Measurements from ENCODE around the gene PANX1. TPM values are rescaled to one million over a fixed set of nuclear protein-coding genes. Genes with fewer than 3 reads are reported as not detected.

PANX1 gene
- total RNA-seq, 1 experiment from 2014 or later, result 59.3 TPM

DNA sequence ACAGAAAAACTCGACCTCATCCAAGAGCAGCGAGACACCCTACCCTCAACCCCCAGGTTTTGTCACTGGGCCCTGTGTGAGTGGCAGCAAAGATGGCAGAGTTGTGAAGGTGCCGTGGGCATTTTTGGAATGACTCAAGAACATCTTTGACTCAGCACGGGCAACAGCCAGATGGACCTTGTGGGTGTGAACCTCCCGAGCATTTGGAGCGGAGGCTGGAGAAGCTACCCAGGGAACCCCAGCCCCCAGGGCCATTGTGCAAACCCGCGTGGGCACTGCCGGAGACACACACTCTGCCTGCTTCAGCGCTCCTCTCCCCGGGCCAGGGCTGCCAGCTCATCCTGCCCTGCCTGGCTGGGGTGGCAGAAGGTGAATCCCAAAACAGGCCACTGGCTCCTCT is 66.1 kb downstream of the PANX1 start:
- DNase-seq (ENCODE audit: low read depth, low spot score), result no peak
- intact Hi-C loops (cut with micrococcal nuclease; ENCODE audit: unreplicated experiment), result no loop called here

DNA sequence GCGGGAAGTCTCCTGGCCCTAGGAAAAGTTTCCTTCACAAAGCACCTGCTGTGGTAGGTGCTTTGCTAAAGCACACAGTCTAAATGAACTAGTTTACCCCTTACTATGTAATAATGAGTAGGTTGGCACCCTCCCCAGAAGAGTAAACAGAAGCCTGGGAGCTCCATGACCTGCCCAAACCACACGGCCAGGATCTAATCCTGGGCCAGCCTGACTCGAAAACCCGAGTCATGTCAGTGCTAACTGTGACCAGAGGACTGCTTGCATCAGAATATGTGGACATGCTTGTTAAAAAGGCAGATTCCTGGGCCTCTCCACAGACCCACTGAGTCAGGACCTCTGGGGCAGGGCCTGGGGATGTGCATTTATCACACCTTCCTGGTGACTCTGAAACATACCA is 67.7 kb downstream of the PANX1 start:
- Histone ChIP-seq H3K27ac (ENCODE audit: low read length) (no peak overlapping the region), H3K9me3 (ENCODE audit: control insufficient read depth, insufficient read depth, low read depth, low read length) (no peaks in the 10 kb centered on the region), H3K4me3 (ENCODE audit: low read depth in 2 of 2, low read length in 2 of 2) (no peak overlapping the region), H3K4me1 (ENCODE audit: control insufficient read depth, insufficient read depth, low read length) (no peaks in the 10 kb centered on the region), H3K36me3 (ENCODE audit: control insufficient read depth, insufficient read depth, low read length) (no peaks in the 10 kb centered on the region), H3K27me3 (ENCODE audit: control insufficient read depth, insufficient read depth, low read length) (no peaks in the 10 kb centered on the region)
- BruUV-seq (replicated peaks), result no TSS peak
- ATAC-seq, result 0 out of 2 replicates have a peak, but pooled peaks have one; percentile 28
- ChIA-PET CTCF (no interaction called here), POLR2A (no interaction called here)
- in situ Hi-C loops (cut with HindIII; ENCODE audit: low pct_unique_long_range_greater_than_20kb, low sequenced_read_pairs), result no loop called here
- TF ChIP-seq SIN3A (IDR thresholded peaks at IDR 0.05; ENCODE audit: borderline replicate concordance, insufficient read depth, low read depth, low read length) (no peak), POLR2AphosphoS5 (IDR thresholded peaks at IDR 0.05; ENCODE audit: low read depth, low read length) (no peak), TCF7L2 (IDR thresholded peaks at IDR 0.05; ENCODE audit: low read depth, low read length) (no peak)
- TF ChIP-seq, protein P1, sequence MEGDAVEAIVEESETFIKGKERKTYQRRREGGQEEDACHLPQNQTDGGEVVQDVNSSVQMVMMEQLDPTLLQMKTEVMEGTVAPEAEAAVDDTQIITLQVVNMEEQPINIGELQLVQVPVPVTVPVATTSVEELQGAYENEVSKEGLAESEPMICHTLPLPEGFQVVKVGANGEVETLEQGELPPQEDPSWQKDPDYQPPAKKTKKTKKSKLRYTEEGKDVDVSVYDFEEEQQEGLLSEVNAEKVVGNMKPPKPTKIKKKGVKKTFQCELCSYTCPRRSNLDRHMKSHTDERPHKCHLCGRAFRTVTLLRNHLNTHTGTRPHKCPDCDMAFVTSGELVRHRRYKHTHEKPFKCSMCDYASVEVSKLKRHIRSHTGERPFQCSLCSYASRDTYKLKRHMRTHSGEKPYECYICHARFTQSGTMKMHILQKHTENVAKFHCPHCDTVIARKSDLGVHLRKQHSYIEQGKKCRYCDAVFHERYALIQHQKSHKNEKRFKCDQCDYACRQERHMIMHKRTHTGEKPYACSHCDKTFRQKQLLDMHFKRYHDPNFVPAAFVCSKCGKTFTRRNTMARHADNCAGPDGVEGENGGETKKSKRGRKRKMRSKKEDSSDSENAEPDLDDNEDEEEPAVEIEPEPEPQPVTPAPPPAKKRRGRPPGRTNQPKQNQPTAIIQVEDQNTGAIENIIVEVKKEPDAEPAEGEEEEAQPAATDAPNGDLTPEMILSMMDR (IDR thresholded peaks at IDR 0.05), result no peak
- TF ChIP-seq, protein P2, sequence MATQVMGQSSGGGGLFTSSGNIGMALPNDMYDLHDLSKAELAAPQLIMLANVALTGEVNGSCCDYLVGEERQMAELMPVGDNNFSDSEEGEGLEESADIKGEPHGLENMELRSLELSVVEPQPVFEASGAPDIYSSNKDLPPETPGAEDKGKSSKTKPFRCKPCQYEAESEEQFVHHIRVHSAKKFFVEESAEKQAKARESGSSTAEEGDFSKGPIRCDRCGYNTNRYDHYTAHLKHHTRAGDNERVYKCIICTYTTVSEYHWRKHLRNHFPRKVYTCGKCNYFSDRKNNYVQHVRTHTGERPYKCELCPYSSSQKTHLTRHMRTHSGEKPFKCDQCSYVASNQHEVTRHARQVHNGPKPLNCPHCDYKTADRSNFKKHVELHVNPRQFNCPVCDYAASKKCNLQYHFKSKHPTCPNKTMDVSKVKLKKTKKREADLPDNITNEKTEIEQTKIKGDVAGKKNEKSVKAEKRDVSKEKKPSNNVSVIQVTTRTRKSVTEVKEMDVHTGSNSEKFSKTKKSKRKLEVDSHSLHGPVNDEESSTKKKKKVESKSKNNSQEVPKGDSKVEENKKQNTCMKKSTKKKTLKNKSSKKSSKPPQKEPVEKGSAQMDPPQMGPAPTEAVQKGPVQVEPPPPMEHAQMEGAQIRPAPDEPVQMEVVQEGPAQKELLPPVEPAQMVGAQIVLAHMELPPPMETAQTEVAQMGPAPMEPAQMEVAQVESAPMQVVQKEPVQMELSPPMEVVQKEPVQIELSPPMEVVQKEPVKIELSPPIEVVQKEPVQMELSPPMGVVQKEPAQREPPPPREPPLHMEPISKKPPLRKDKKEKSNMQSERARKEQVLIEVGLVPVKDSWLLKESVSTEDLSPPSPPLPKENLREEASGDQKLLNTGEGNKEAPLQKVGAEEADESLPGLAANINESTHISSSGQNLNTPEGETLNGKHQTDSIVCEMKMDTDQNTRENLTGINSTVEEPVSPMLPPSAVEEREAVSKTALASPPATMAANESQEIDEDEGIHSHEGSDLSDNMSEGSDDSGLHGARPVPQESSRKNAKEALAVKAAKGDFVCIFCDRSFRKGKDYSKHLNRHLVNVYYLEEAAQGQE (IDR thresholded peaks at IDR 0.05; ENCODE audit: insufficient read depth in 1 of 2, low read depth in 2 of 2, low read length in 1 of 2), result no peak
- DNase-seq (ENCODE audit: low read depth, low spot score), result no peak
- intact Hi-C loops (cut with micrococcal nuclease; ENCODE audit: unreplicated experiment), result no loop called here

More for the DNA sequence above, 66.1 kb downstream of the PANX1 start:
- TF ChIP-seq TCF7L2 (IDR thresholded peaks at IDR 0.05; ENCODE audit: low read depth, low read length) (no peak), POLR2AphosphoS5 (IDR thresholded peaks at IDR 0.05; ENCODE audit: low read depth, low read length) (no peak)
- no peak for ATAC-seq
- in situ Hi-C loops (cut with HindIII; ENCODE audit: low pct_unique_long_range_greater_than_20kb, low sequenced_read_pairs), result no loop called here
- ChIA-PET POLR2A (no interaction called here), CTCF (no interaction called here)
- no TSS peak for BruUV-seq (replicated peaks)
- H3K4me1 ChIP-seq (ENCODE audit: control insufficient read depth, insufficient read depth, low read length), result no peaks in the 10 kb centered on the region
- H3K4me3 ChIP-seq (ENCODE audit: low read depth in 2 of 2, low read length in 2 of 2), result no peak overlapping the region
- H3K36me3 ChIP-seq (ENCODE audit: control insufficient read depth, insufficient read depth, low read length), result no peaks in the 10 kb centered on the region
- H3K9me3 ChIP-seq (ENCODE audit: control insufficient read depth, insufficient read depth, low read depth, low read length), result no peaks in the 10 kb centered on the region
- H3K27ac ChIP-seq (ENCODE audit: low read length), result no peak overlapping the region
- no peaks in the 10 kb centered on the region for H3K27me3 ChIP-seq (ENCODE audit: control insufficient read depth, insufficient read depth, low read length)

DNA sequence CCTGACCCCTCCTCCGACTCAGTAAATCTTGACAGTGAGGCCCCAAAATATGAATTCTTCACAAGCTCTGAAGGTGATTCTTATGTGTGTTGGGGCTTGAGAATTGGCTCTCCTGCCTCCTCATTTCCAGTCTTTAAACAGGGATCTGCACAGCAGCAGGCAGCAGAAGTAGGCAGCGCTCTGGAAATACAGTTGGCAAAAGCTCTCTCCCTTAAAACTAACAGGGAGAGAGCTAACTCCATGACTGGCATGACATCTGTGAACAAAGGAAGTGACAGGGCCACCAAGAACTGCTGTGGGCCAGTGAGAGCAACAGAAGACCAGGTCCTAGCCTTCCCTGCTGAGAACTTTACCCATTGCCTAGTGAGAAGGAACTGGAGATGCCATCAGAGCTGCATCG is 70.1 kb downstream of the PANX1 start:
- ChIA-PET CTCF (no interaction called here), POLR2A (no interaction called here)
- in situ Hi-C loops (cut with HindIII; ENCODE audit: low pct_unique_long_range_greater_than_20kb, low sequenced_read_pairs) (no loop called here), intact Hi-C loops (cut with micrococcal nuclease; ENCODE audit: unreplicated experiment) (no loop called here)
- H3K4me3 ChIP-seq (ENCODE audit: low read depth in 2 of 2, low read length in 2 of 2), result no peak overlapping the region
- no peaks in the 10 kb centered on the region for H3K27me3 ChIP-seq (ENCODE audit: control insufficient read depth, insufficient read depth, low read length)
- H3K4me1 ChIP-seq (ENCODE audit: control insufficient read depth, insufficient read depth, low read length), result no peaks in the 10 kb centered on the region
- H3K36me3 ChIP-seq (ENCODE audit: control insufficient read depth, insufficient read depth, low read length), result no peaks in the 10 kb centered on the region
- DNase-seq (ENCODE audit: low read depth, low spot score), result no peak
- ATAC-seq, result peak; percentile 28; the same call in 1 of the 2 replicates
- BruUV-seq (replicated peaks), result no TSS peak
- H3K27ac ChIP-seq (ENCODE audit: low read length), result no peak overlapping the region
- no peak for TF ChIP-seq POLR2AphosphoS5 (IDR thresholded peaks at IDR 0.05; ENCODE audit: low read depth, low read length)
- TF ChIP-seq, protein P2 (IDR thresholded peaks at IDR 0.05; ENCODE audit: insufficient read depth in 1 of 2, low read depth in 2 of 2, low read length in 1 of 2), result no peak
- no peak for TF ChIP-seq SIN3A (IDR thresholded peaks at IDR 0.05; ENCODE audit: borderline replicate concordance, insufficient read depth, low read depth, low read length)
- TF ChIP-seq, protein P1 (IDR thresholded peaks at IDR 0.05), result no peak
- TF ChIP-seq TCF7L2 (IDR thresholded peaks at IDR 0.05; ENCODE audit: low read depth, low read length), result no peak
- H3K9me3 ChIP-seq (ENCODE audit: control insufficient read depth, insufficient read depth, low read depth, low read length), result no peaks in the 10 kb centered on the region
